ENCODE measurements around the gene STK10. TPM values are rescaled to one million over a fixed set of nuclear protein-coding genes. Genes with fewer than 3 reads are reported as not detected.

The STK10 gene
- total and polyA plus RNA-seq, 2 donors (not counting 1 experiment from before 2014, with no cell fraction given) = 97.9 to 253 TPM

GRCh38 chr5:172110921-172111851, 76.8 kb downstream of the STK10 start:
- peaks cover 58% of the 10 kb centered on the region for H3K79me2 ChIP-seq (ENCODE audit: control insufficient read depth, insufficient read depth, low read length)
- Mint-ChIP-seq H3K9me3 (ENCODE audit: insufficient read depth) (no peaks in the 10 kb centered on the region), H3K4me1 (peaks cover 70% of the 10 kb centered on the region), H3K27me3 (no peaks in the 10 kb centered on the region), H3K4me3 (peak overlapping the region; percentile 85), H3K27ac (peak overlapping the region; percentile 94)
- H3K27ac ChIP-seq (ENCODE audit: low read length in 2 of 2) = peak overlapping the region; percentile 94 to 96
- no peaks in the 10 kb centered on the region for H3K27me3 ChIP-seq (replicated peaks in 1 of 4; ENCODE audit: control extremely low read depth in 1 of 4, control insufficient read depth in 3 of 4, insufficient read depth in 4 of 4, low read length in 3 of 4)
- intact Hi-C loops (cut with micrococcal nuclease) = loop anchor here (1.0 to 10.0 kb wide), 5 partner anchors 64 to 584 kb away; partner anchors contain the start of genes FBXW11, STK10 and UBTD2
- H3K9ac ChIP-seq (ENCODE audit: low read length) = peak overlapping the region; percentile 57
- peak; percentile 95 for DNase-seq
- TF ChIP-seq EZH2 (IDR thresholded peaks at IDR 0.05; ENCODE audit: borderline replicate concordance, insufficient read depth, low read depth, low read length, poor library complexity, severe bottlenecking) (no peak), CTCF (IDR thresholded peaks at IDR 0.05) (no peak)
- H4K20me1 ChIP-seq (ENCODE audit: control insufficient read depth, insufficient read depth, low read length, poor library complexity, severe bottlenecking) = peaks cover 32% of the 10 kb centered on the region
- peak overlapping the region; percentile 83 for H3K4me2 ChIP-seq (replicated peaks; ENCODE audit: low read depth, low read length, poor library complexity, severe bottlenecking)
- H3K36me3 ChIP-seq (replicated peaks in 1 of 2; ENCODE audit: control extremely low read depth in 1 of 2, control insufficient read depth in 1 of 2, extremely low read depth in 1 of 2, insufficient read depth in 2 of 2, low read length in 1 of 2) = peaks cover 0 to 31% of the 10 kb centered on the region in 2 experiments
- peak overlapping the region; percentile 63 for H2AFZ ChIP-seq (ENCODE audit: insufficient read depth, low read depth, low read length, poor library complexity, severe bottlenecking)
- WGBS (ENCODE audit: insufficient coverage) = 7% methylated on average over 10 of the region's 17 CpGs
- ATAC-seq (ENCODE audit: low read depth) = peak; percentile 92
- peaks cover 65 to 80% of the 10 kb centered on the region in 2 donors for H3K4me1 ChIP-seq (ENCODE audit: control insufficient read depth in 2 of 2, insufficient read depth in 2 of 2, low read length in 2 of 2)
- ChIA-PET CTCF (interaction anchor here (0.8 to 10.4 kb wide), 14 partner anchors 10 to 724 kb away, joined by 3 to 245 read pairs (median 4); partner anchors contain the start of genes FBXW11, STK10 and UBTD2), POLR2A (interaction anchor here (0.5 to 3.3 kb wide), 7 partner anchors 30 to 172 kb away, joined by 3 to 43 read pairs (median 6); partner anchors contain the start of genes FBXW11, STK10 and UBTD2)
- H3K4me3 ChIP-seq (ENCODE audit: control extremely low read depth in 1 of 5, extremely low read depth in 1 of 5, insufficient read depth in 1 of 5, low read depth in 2 of 5, low read length in 4 of 5) = peak overlapping the region in 4 of 5 experiments; percentile 40 to 57 (median 54)
- peaks cover 0 to 7% (median 0%) of the 10 kb centered on the region in 3 donors for H3K9me3 ChIP-seq (ENCODE audit: control extremely low read depth in 1 of 3, control insufficient read depth in 2 of 3, insufficient read depth in 1 of 3, low read length in 2 of 3)
